ENCODE data around the gene FKBP1A.
A peak's percentile ranks its signal among the peaks of the same experiment; 100 is the strongest.
"Not testable (repeated sequence)": the region's sequence is repeated elsewhere in the genome, so short reads cannot be mapped to it uniquely, and the experiment has no call there.

Gene FKBP1A

GRCh38 chr20:1363522-1363921, 29.3 kb downstream of the FKBP1A start:
- no peak for DNase-seq (ENCODE audit: low spot score)

GRCh38 chr20:1362484-1362883, 30.4 kb downstream of the FKBP1A start:
- DNase-seq (ENCODE audit: low spot score), result no peak

GRCh38 chr20:1360094-1360846, 32.6 kb downstream of the FKBP1A start:
- DNase-seq (ENCODE audit: low spot score), result no peak

GRCh38 chr20:1357921-1358671, 34.8 kb downstream of the FKBP1A start:
- no peak for DNase-seq (ENCODE audit: low spot score)

GRCh38 chr20:1353956-1354355, 38.9 kb downstream of the FKBP1A start:
- DNase-seq (ENCODE audit: low spot score), result no peak

GRCh38 chr20:1346315-1346969, 46.4 kb downstream of the FKBP1A start:
- no peak for DNase-seq (ENCODE audit: low spot score)

- DNase-seq (ENCODE audit: low spot score), result no peak
Observed at GRCh38 chr20:1345756-1346093, 47.1 kb downstream of the FKBP1A start.

- DNase-seq (ENCODE audit: low spot score), result no peak
Observed at GRCh38 chr20:1345030-1345755, 47.7 kb downstream of the FKBP1A start.

- DNase-seq (ENCODE audit: low spot score), result not testable (repeated sequence)
Observed at GRCh38 chr20:1343446-1344124, 49.3 kb downstream of the FKBP1A start.

GRCh38 chr20:1341561-1342265, 51.1 kb downstream of the FKBP1A start:
- no peak for DNase-seq (ENCODE audit: low spot score)

GRCh38 chr20:1338801-1339200, 54.1 kb downstream of the FKBP1A start:
- no peak for DNase-seq (ENCODE audit: low spot score)

- DNase-seq (ENCODE audit: low spot score), result no peak
Observed at GRCh38 chr20:1338096-1338495, 54.8 kb downstream of the FKBP1A start.

- DNase-seq (ENCODE audit: low spot score), result no peak
Observed at GRCh38 chr20:1337441-1337840, 55.4 kb downstream of the FKBP1A start.

- DNase-seq (ENCODE audit: low spot score), result no peak
Observed at GRCh38 chr20:1336699-1337367, 56.0 kb downstream of the FKBP1A start.

- DNase-seq (ENCODE audit: low spot score), result no peak
Observed at GRCh38 chr20:1335961-1336698, 56.7 kb downstream of the FKBP1A start.

- DNase-seq (ENCODE audit: low spot score), result peak; percentile 25
Observed at GRCh38 chr20:1334761-1335160, 58.1 kb downstream of the FKBP1A start.

GRCh38 chr20:1334370-1334731, 58.5 kb downstream of the FKBP1A start:
- peak; percentile 2 for DNase-seq (ENCODE audit: low spot score)

- peak; percentile 19 for DNase-seq (ENCODE audit: low spot score)
Observed at GRCh38 chr20:1333462-1334369, 59.1 kb downstream of the FKBP1A start.

GRCh38 chr20:1332749-1333300, 60.0 kb downstream of the FKBP1A start:
- DNase-seq (ENCODE audit: low spot score), result no peak

All from ecto neural progenitor cell (in vitro differentiated cells).